SK-N-SH (cell line): ENCODE measurements around the gene HOXB5. TPM values are rescaled to one million over a fixed set of nuclear protein-coding genes. Genes with fewer than 3 reads are reported as not detected.

Source experiments
- CTCF ChIA-PET: fragments of 300-600, 350-600 bp; formaldehyde crosslinking; extraction: SDS; loops from one replicate; lab custom pipeline; 2021; lab: Yijun Ruan, JAX
- POLR2A ChIA-PET: fragments of 350-600 bp; sonication (Branson Sonifier 250); formaldehyde crosslinking; extraction: SDS; loops from one replicate; lab custom pipeline; 2020; ENCODE audit warnings: antibody characterized with exemption, inconsistent platforms; lab: Yijun Ruan, JAX
- DNase-seq: peaks from one replicate; pipeline ENCODE4 v3.0.0; 2012
- H2AFZ ChIP-seq: fragments of 200-600 bp; sonication (generic); 2 replicates; pipeline ENCODE4 v1.8.1; 2016; ENCODE audit warnings: antibody characterized with exemption, mild to moderate bottlenecking, low read depth
- H3F3A ChIP-seq: fragments of 200-600 bp; sonication (generic); replicated peaks from 2 replicates; pipeline ENCODE3; 2016; ENCODE audit warnings: antibody characterized with exemption, mild to moderate bottlenecking; ENCODE audit not compliant: insufficient read depth
- H3K27ac ChIP-seq, 2 experiments: fragments of 200-500 bp in 1 of 2; fragments of 200-600 bp in 1 of 2; sonication (Bioruptor generic) in 1 of 2; sonication (generic), shearing (Covaris generic) in 1 of 2; 2 replicates each; pipeline versions ENCODE4 v1.5.1 to v1.6.1; 2014 to 2016; ENCODE audit warnings: low read depth in 2 of 2, inconsistent platforms in 1 of 2, low read length in 1 of 2, mild to moderate bottlenecking in 1 of 2, mixed read lengths in 1 of 2
- H3K27me3 ChIP-seq: fragments of 200-600 bp; sonication (generic), shearing (Covaris generic); 2 replicates; pipeline ENCODE4 v1.6.1; 2016; ENCODE audit warnings: mixed run types; ENCODE audit not compliant: insufficient read depth
- H3K36me3 ChIP-seq, 2 experiments: fragments of 200-500 bp in 1 of 2; fragments of 200-600 bp in 1 of 2; sonication (Bioruptor generic) in 1 of 2; sonication (generic) in 1 of 2; replicated peaks in 1 of 2; 2 replicates each; pipeline versions ENCODE3 to v1.5.1; 2014 to 2016; ENCODE audit warnings: low read length in 1 of 2, mild to moderate bottlenecking in 1 of 2; ENCODE audit not compliant: insufficient read depth in 2 of 2, control insufficient read depth in 1 of 2
- H3K4me1 ChIP-seq, 2 experiments: fragments of 200-500 bp in 1 of 2; fragments of 200-600 bp in 1 of 2; sonication (Bioruptor generic) in 1 of 2; sonication (generic), shearing (Covaris generic) in 1 of 2; 2 replicates each; pipeline versions ENCODE4 v1.5.1 to v1.6.1; 2014 to 2016; ENCODE audit warnings: low read depth in 1 of 2, low read length in 1 of 2, mixed run types in 1 of 2; ENCODE audit not compliant: insufficient read depth in 2 of 2, control insufficient read depth in 1 of 2
- H3K4me2 ChIP-seq: fragments of 200-600 bp; sonication (generic), shearing (Covaris generic); 2 replicates; pipeline ENCODE4 v1.6.1; 2017; ENCODE audit warnings: mixed run types
- H3K4me3 ChIP-seq, 2 experiments: fragments of 200-500 bp in 1 of 2; fragments of 200-600 bp in 1 of 2; sonication (Bioruptor generic) in 1 of 2; sonication (generic), shearing (Covaris generic) in 1 of 2; 2 replicates each; pipeline versions ENCODE4 v1.5.1 to v1.8.1; 2014 to 2016; ENCODE audit warnings: low read depth in 2 of 2, inconsistent platforms in 1 of 2, low read length in 1 of 2, mild to moderate bottlenecking in 1 of 2, mixed read lengths in 1 of 2, moderate library complexity in 1 of 2
- H3K79me2 ChIP-seq: fragments of 200-600 bp; sonication (generic); 2 replicates; pipeline ENCODE4 v1.8.1; 2017; ENCODE audit warnings: mild to moderate bottlenecking; ENCODE audit not compliant: insufficient read depth
- H3K9ac ChIP-seq: fragments of 200-600 bp; sonication (generic); 2 replicates; pipeline ENCODE4 v1.6.1; 2017; ENCODE audit warnings: mixed run types
- H3K9me2 ChIP-seq: fragments of 200-600 bp; sonication (generic); 2 replicates; pipeline ENCODE4 v1.6.1; 2017; ENCODE audit warnings: mixed run types
- H3K9me3 ChIP-seq: fragments of 200-600 bp; sonication (generic); 2 replicates; pipeline ENCODE4 v1.6.1; 2017; ENCODE audit warnings: mixed run types, mild to moderate bottlenecking, moderate library complexity
- H4K20me1 ChIP-seq: fragments of 200-600 bp; sonication (generic); 2 replicates; pipeline ENCODE4 v1.6.1; 2017; ENCODE audit warnings: mild to moderate bottlenecking, mixed run types; ENCODE audit not compliant: insufficient read depth
- CHD2 ChIP-seq: fragments of 150-350 bp; IDR thresholded peaks from 2 replicates; pipeline ENCODE4 v1.6.1; 2018; ENCODE audit warnings: low read length; ENCODE audit not compliant: partially characterized antibody
- ELF1 ChIP-seq: IDR thresholded peaks from 2 replicates; pipeline ENCODE4 v1.4.0; 2012
- FOXM1 ChIP-seq: IDR thresholded peaks from 2 replicates; pipeline ENCODE4 v1.4.0; 2012; ENCODE audit warnings: low read depth, mild to moderate bottlenecking
- GABPA ChIP-seq: IDR thresholded peaks from 2 replicates; pipeline ENCODE4 v1.4.0; 2012; ENCODE audit warnings: low read depth, mild to moderate bottlenecking
- GATA2 ChIP-seq: sonication (generic); formaldehyde crosslinking; IDR thresholded peaks from 2 replicates; pipeline ENCODE4 v1.5.0; 2020; ENCODE audit warnings: mild to moderate bottlenecking, missing genetic modification reagents
- MAX ChIP-seq: IDR thresholded peaks from 2 replicates; pipeline ENCODE4 v1.4.0; 2012; ENCODE audit warnings: low read depth
- SMC3 ChIP-seq: IDR thresholded peaks from 2 replicates; pipeline ENCODE4 v1.6.1; 2012; ENCODE audit warnings: low read depth, low read length, improper control_type of control experiment
- USF2 ChIP-seq: fragments of 150-350 bp; IDR thresholded peaks from 2 replicates; pipeline ENCODE4 v1.6.1; 2017; ENCODE audit warnings: antibody characterized with exemption, low read length, low read depth, borderline replicate concordance
- YY1 ChIP-seq: IDR thresholded peaks from 2 replicates; pipeline ENCODE4 v1.4.0; 2012; ENCODE audit warnings: low read depth, mild to moderate bottlenecking
- WGBS: methylation state at CpG from one replicate; pipeline ENCODE4 v1.1.6; 2017; ENCODE audit warnings: low lambda C conversion rate; 5-methylcytosine and 5-hydroxymethylcytosine counted together
- polyA plus RNA-seq, 3 experiments: library from polyadenylated mRNA; depleted of rRNA; stranded (reverse); fragments of >200 nt; gene quantifications; 2 replicates each; pipeline ENCODE4 v1.2.3, GENCODE V29; 2012
- TF ChIP-seq, protein P1 (sequence below): IDR thresholded peaks from 2 replicates; pipeline ENCODE4 v1.4.0; 2012; ENCODE audit warnings: low read depth, borderline replicate concordance
- TF ChIP-seq, protein P2 (sequence below): IDR thresholded peaks from 2 replicates; pipeline ENCODE4; 2012
- TF ChIP-seq, protein P3 (sequence below): fragments of 200-600 bp; sonication (generic); IDR thresholded peaks from 2 replicates; pipeline ENCODE4 v1.6.1; 2017; ENCODE audit warnings: antibody characterized with exemption, mild to moderate bottlenecking, moderate library complexity

Gene HOXB5
- polyA plus RNA-seq, 1 of the 3 experiments (the other 2 are of a cell fraction), result not detected

DNA sequence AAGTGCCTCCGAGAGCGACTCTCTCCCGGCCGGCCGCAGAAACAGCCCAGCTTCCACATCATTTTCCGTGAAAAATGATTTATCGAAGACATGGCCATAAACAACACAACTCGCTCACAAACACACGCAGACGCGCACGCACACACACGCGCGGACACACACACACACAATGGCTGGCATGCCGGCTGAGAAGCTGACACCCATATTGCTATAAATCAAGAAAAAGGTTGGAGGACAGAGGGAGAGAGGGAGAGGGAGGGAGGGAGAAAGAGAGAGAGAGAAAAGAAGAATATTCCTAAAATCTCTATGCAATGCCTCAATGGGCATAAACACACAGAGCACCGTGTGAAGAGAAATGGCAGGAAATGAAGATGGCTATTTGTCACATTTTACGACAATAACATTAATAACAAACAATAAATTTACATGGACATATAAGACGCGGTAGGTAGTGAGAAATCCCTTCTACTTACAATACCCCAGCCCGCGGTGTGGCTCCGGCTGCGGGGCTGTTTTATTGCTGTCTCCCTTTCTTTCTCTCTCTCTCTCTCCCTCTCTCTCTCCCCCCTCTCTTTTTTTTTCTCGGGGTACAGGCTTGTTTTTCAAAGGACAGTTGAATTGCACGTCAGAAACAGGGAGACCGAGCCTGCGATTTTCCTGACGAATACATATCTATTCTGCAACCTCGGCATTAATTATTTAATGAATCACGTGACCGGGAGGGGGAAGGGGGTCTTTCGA, 24.9 kb downstream of the HOXB5 start:
- CTCF ChIA-PET, result interaction anchor here (1.1 to 1.5 kb wide), 5 partner anchors 12 to 218 kb away, joined by 3 to 4 read pairs (median 3); no protein-coding TSS in a partner anchor
- WGBS, result 22% methylated on average over 33 of the region's 33 CpGs
- TF ChIP-seq MAX (no peak), YY1 (no peak), FOXM1 (no peak), ELF1 (no peak)
- TF ChIP-seq, protein P1, sequence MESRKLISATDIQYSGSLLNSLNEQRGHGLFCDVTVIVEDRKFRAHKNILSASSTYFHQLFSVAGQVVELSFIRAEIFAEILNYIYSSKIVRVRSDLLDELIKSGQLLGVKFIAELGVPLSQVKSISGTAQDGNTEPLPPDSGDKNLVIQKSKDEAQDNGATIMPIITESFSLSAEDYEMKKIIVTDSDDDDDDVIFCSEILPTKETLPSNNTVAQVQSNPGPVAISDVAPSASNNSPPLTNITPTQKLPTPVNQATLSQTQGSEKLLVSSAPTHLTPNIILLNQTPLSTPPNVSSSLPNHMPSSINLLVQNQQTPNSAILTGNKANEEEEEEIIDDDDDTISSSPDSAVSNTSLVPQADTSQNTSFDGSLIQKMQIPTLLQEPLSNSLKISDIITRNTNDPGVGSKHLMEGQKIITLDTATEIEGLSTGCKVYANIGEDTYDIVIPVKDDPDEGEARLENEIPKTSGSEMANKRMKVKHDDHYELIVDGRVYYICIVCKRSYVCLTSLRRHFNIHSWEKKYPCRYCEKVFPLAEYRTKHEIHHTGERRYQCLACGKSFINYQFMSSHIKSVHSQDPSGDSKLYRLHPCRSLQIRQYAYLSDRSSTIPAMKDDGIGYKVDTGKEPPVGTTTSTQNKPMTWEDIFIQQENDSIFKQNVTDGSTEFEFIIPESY, result no peak
- TF ChIP-seq, protein P2, sequence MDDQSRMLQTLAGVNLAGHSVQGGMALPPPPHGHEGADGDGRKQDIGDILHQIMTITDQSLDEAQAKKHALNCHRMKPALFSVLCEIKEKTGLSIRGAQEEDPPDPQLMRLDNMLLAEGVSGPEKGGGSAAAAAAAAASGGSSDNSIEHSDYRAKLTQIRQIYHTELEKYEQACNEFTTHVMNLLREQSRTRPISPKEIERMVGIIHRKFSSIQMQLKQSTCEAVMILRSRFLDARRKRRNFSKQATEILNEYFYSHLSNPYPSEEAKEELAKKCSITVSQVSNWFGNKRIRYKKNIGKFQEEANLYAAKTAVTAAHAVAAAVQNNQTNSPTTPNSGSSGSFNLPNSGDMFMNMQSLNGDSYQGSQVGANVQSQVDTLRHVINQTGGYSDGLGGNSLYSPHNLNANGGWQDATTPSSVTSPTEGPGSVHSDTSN, result no peak
- TF ChIP-seq, all 33 proteins: peak for 0
- Histone ChIP-seq H3F3A (no peaks in the 10 kb centered on the region), H3K27ac (no peak overlapping the region), H3K9me2 (no peaks in the 10 kb centered on the region), H3K4me2 (no peak overlapping the region), H3K79me2 (no peaks in the 10 kb centered on the region), H3K27me3 (peaks cover 97% of the 10 kb centered on the region), H2AFZ (no peak overlapping the region), H4K20me1 (0 out of 2 replicates have a peak, but pooled peaks cover 6% of the 10 kb centered on the region), H3K36me3 (no peaks in the 10 kb centered on the region), H3K4me1 (no peaks in the 10 kb centered on the region), H3K9ac (no peak overlapping the region), H3K9me3 (no peaks in the 10 kb centered on the region), H3K4me3 (no peak overlapping the region)
- POLR2A ChIA-PET, result no interaction called here
- no peak for DNase-seq

- Histone ChIP-seq H3K36me3 (no peaks in the 10 kb centered on the region), H3K27me3 (peaks cover 97% of the 10 kb centered on the region), H4K20me1 (0 out of 2 replicates have a peak, but pooled peaks cover 6% of the 10 kb centered on the region), H3K4me1 (peaks cover 0 to under 1% of the 10 kb centered on the region in 2 experiments; a peak in 1 of 4 replicates), H3K4me3 (no peak overlapping the region), H3K9ac (no peak overlapping the region), H3K79me2 (no peaks in the 10 kb centered on the region), H3K4me2 (no peak overlapping the region), H2AFZ (no peak overlapping the region), H3K9me2 (no peaks in the 10 kb centered on the region), H3K27ac (no peak overlapping the region), H3K9me3 (no peaks in the 10 kb centered on the region), H3F3A (no peaks in the 10 kb centered on the region)
- DNase-seq, result no peak
- ChIA-PET POLR2A (no interaction called here), CTCF (interaction anchor here (1.1 to 1.5 kb wide), 4 partner anchors 12 to 75 kb away, joined by 3 to 4 read pairs (median 3); no protein-coding TSS in a partner anchor)
- 19% methylated on average over 2 of the region's 2 CpGs for WGBS
- no peak for TF ChIP-seq SMC3
- TF ChIP-seq, protein P3, sequence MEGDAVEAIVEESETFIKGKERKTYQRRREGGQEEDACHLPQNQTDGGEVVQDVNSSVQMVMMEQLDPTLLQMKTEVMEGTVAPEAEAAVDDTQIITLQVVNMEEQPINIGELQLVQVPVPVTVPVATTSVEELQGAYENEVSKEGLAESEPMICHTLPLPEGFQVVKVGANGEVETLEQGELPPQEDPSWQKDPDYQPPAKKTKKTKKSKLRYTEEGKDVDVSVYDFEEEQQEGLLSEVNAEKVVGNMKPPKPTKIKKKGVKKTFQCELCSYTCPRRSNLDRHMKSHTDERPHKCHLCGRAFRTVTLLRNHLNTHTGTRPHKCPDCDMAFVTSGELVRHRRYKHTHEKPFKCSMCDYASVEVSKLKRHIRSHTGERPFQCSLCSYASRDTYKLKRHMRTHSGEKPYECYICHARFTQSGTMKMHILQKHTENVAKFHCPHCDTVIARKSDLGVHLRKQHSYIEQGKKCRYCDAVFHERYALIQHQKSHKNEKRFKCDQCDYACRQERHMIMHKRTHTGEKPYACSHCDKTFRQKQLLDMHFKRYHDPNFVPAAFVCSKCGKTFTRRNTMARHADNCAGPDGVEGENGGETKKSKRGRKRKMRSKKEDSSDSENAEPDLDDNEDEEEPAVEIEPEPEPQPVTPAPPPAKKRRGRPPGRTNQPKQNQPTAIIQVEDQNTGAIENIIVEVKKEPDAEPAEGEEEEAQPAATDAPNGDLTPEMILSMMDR, result no peak
- TF ChIP-seq, protein P2, result no peak
- no peak for TF ChIP-seq GATA2 (CRISPR knock-in tag)
- no peak for TF ChIP-seq CHD2
- no peak for TF ChIP-seq USF2
- no peak for TF ChIP-seq GABPA
These were observed 25.8 kb downstream of the HOXB5 start for GRCh38 chr17:48567646-48568354.
